HG03469 (cell line): Measurements from ENCODE around the gene CRYAA.

Experiments
- ATAC-seq: cut with Tn5 transposase; IDR thresholded peaks from one replicate; pipeline ENCODE4 v1.9.1; 2021; ENCODE audit warnings: mild to moderate bottlenecking, moderate library complexity, moderate number of reproducible peaks; ENCODE audit not compliant: unreplicated experiment

Gene CRYAA

DNA sequence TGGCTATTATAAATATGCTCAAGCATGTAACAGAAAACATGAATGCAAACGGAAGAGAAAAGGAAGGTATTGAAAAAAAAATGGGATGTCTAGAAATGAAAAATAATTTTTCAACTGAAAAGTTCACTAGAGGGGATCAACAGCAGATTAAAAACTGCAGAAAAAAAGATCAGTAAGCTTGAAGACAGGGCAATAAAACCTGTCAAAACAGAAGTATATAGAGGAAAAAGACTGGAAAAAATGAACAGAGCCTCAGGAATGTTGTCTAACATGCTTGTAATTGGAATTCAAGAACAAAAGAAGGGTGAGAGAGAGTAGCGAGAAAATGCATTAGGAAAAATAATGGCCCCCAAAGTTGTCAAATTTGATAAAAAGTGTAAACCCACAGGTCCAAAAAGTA lies 29.6 kb downstream of the CRYAA start:
- ATAC-seq: no peak

DNA sequence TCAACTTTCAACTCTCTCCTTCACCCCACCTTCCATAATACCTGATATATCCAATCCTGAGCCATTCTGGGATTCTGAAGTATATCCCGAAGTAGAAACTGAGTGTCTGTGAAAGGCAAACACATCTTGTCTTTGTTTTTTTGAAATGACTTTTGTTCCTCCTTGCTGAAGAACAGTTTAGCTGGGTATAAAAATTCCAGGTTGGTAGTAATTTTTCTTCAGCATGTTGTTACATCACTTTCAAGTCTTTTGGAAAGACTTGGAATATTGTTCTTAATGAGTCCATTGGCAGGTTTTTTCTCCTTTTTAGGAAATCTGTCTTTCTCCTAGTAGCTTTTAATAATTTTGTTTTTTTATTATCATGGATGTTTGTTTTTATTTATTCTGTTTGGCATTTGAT lies 32.7 kb downstream of the CRYAA start:
- ATAC-seq: no peak

GRCh38 chr21:43203591-43203990 lies 34.8 kb downstream of the CRYAA start:
- no peak for ATAC-seq

- ATAC-seq: no peak
Measured at GRCh38 chr21:43204638-43205037, 35.8 kb downstream of the CRYAA start.

DNA sequence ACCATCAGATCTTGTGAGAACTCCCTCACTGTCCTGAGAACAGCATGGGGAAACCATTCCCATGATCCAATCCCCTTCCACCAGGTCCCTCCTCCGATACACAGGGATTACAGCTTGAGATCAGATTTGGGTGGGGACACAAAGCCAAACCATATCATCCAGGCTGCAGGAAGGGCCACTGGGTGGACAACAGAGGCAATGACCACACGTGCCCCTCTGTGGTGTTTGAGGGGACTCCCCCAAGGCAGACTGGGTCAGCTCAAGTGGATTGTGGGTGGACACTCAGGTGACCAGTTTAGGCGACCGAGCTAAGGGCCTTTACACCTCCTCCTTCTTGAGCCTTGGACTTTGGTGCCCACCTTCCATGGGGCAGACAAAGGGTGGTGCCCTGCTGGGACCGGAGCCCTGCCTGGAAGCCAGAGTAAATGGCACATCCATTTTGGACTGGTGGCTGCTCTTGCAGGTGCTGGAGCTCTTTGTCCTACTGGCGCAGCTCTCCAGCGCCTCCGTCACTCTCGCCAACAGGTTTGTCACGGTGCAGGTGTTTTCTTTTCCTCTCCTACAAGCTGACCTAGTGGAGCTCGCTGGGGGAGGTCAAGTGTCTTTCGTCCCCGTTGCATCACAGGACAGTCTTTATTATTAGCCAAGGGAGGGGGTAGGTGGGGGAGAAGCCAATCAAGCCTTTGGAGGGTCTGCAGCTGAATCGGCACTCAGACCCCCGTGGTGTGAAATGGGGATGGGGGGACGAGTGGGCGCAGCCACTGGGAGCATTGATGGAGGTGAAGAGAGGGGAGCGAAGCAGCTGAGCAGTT lies 37.6 kb downstream of the CRYAA start:
- no peak for ATAC-seq

DNA sequence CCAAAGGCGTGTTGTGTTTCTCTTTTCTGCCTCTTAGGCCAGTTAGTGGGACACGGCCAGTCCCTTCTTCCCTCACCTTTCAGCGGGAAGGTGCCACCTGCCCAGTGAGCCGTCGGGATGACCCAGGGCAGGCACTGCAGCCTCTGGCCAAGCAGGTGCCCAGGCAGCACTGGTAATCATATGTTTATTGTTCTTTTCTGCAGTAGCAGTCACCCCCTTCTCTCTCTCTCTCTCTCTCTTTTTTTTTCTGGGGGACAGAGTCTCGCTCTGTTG lies 38.2 kb downstream of the CRYAA start:
- no peak for ATAC-seq

DNA sequence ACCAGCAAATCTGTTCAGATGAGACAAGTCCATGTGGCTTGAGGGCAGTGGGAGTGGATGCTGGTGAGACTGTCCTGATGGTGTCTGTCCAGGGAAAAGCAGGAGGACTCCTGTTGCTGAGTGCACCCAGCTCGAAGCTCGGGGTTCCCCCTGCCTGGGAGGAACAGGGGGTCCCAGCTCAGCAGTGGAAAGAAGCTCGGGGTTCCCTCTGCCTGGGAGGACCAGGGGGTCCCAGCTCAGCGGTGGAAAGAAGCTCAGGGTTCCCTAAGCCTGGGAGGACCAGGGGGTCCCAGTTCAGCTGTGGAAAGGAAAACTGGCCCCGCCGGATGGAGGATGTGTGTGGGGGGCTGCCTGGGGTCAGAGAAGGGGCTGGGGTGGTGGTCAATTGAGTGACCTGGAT lies 39.1 kb downstream of the CRYAA start:
- ATAC-seq: no peak

DNA sequence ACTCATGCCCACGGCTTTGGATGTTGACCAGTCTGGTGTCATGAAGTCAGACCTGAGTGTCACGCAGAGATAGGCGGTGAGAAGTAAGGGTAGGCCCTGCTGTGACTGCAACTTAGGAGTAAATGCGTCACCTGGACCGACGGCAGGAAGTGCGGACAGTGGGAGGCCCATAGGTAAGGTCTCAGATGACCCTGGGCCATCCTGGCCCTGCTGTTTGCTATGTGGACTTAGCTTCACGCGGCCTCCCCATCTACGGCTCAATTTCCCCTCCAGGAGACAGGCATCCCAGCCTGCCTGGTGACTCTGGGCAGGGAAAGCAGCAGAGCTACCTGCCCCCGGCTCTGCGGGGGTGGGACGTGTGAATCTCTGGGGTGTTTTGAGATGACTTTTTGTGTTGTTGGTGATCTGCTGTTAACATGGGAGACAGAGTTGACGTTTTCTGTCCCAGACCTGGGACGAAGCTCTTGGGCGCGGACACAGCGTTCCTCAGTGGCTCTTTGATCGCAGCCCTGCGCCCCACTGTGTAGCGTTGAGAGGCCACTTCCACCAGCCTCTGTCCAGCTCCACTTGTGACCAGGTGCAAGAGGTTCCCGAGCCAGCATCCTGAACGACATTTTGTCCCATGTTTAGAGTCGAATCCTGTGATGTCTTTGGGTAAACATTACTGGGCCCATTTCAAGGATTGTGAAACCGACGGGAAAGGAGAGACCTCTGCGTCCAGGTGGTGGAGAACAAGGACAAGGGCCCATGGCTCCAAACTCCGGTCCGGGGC lies 39.9 kb downstream of the CRYAA start:
- no peak for ATAC-seq

DNA sequence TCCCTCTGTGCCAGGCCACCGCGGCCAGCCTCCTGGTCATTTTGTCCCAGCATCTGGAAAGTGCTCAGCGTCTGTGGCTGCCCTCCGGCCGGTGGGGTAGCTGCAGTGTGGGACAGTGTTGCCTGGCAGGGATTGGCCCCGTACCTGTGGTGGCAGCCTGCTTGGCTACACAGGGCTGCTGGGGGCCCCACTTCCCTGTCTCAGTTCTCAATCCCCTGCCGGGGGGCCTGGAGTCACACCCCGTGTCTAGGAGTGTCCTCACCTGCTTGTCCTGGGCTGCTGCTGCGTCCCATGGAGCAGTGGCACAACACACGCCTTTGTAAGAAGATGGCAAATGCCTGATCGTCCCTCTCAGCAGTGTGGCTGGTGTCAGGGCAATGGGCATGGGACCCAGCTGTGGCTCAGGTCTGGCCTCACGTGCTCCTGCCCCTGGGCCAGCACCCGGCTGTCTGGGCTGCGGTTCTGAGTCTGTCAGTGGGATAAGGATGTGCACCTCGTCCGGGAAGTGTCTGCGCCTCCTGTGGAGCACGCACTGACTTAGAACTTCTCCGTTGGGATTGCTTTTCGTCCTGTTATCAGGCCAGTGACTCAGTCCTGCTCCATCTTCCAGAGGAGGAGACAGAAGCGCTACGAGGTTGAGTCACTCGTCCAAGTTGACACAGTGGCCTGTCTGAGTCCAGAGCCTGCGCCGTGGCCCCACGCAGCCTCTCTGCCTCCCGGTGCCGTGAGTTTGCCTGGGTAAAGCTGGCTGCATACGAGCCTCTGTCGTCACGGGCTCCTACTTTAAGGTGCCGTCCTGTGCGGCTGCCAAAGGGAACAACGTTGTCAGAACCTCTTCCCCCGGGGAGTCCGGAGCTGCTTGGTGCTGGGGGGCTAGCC lies 41.0 kb downstream of the CRYAA start:
- ATAC-seq: no peak

DNA sequence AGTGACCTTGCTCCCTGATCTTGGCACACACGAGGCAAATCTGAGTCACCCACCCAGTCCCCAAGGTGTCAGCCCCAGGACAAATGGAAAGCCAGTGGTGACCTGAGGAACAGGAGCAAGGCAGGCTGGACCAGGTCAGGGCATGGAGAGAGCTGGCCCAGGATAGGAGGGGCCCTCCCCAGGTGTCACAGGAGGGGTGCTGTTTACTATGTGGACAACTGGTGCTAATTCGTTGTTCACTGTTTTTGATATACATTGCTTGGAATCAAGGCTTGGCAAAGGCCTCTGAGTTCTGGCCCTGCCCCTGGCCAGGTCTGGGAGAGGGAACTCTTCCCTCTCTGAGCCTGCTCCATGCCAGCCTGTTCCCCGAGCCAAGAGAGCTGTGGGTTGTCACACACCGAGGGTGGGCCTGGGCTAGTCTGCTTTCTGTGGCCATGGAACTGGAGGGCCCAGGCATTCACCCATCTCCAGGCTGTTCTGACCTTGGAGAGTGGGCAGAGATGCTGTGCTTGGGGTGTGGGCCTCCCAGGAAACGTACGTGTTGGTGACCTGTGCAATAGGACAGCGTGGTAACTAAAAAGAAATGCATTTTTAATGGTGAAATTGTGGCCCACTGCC lies 41.8 kb downstream of the CRYAA start:
- ATAC-seq: no peak

- no peak for ATAC-seq
Measured at GRCh38 chr21:43211072-43211759, 42.4 kb downstream of the CRYAA start.

DNA sequence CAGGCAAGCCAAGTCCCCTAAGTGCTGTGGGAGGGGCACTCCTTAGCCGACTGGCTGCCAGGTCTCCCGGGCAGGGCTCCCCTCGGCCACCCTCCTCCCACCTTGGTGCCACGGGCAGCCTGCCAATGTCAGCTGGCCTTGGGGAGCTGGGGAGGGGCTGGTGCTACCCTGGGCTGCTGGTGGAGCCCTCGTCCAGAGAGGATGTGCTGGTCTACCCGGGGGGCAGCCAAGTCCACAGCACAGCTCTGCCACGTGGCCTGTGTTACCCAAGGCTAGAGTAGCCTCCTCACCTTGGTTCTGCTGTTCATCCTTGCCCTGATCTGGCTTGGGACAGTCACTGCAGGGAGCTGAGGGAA lies 42.9 kb downstream of the CRYAA start:
- ATAC-seq: no peak
